ENCODE data around the gene LRP2BP.
"Not testable (repeated sequence)": the region's sequence is repeated elsewhere in the genome, so short reads cannot be mapped to it uniquely, and the experiment has no call there.

Gene LRP2BP

GRCh38 chr4:185339941-185340340 lies 55.8 kb downstream of the LRP2BP start:
- DNase-seq, result no peak
- no peak for TF ChIP-seq POLR2A (IDR thresholded peaks at IDR 0.05; ENCODE audit: low read length)
- no peak for TF ChIP-seq GATA1 (IDR thresholded peaks at IDR 0.05; ENCODE audit: low read depth, low read length)

- DNase-seq, result no peak
- TF ChIP-seq GATA1 (IDR thresholded peaks at IDR 0.05; ENCODE audit: low read depth, low read length) (no peak), POLR2A (IDR thresholded peaks at IDR 0.05; ENCODE audit: low read length) (no peak)
Measured at GRCh38 chr4:185335579-185335978, 60.1 kb downstream of the LRP2BP start.

GRCh38 chr4:185334326-185334725 lies 61.4 kb downstream of the LRP2BP start:
- peak; percentile 49 to 82 for DNase-seq
- no peak for TF ChIP-seq GATA1 (IDR thresholded peaks at IDR 0.05; ENCODE audit: low read depth, low read length)
- no peak for TF ChIP-seq POLR2A (IDR thresholded peaks at IDR 0.05; ENCODE audit: low read length)

DNA sequence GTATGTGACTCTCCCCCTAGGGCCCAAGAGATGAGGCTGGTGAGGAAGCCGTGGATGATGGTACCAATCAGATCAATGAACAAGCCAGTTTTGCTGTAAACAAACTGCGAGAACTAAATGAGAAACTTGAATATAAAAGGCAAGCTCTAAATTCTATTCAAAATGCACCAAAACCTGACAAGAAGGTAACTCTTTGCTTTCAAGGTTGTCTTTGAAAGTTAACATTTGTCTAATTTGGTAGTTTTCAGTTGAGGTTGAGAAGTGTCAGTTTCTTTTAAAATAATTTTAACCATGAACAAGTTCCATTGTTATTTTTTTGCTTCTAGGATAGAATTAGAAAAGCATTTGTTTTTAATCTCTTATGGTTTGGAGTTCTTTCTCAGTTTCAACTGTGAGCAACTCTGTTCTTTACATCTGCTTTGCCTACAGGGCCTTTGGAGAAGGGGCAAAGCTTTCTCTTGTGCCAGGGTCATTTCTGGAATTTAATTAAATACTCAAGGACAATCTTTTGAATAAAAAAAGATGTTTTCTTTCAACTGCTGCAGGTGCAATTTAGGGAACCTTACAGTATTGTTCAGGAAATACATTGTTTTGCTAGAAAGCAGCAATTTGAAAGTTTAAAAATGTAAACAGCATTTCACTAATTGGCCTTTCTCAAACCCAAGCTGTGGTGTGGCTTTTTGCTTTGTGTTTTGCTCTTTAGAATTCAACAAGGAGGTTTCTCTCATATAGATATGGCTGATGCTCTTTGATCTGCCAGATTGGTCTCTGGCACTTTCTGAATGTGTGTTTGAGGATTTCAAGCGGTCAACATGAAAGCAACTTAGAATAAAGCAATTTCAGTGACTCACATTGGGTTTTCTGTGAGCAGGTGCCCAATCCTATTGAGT lies 62.9 kb downstream of the LRP2BP start:
- TF ChIP-seq POLR2A (IDR thresholded peaks at IDR 0.05; ENCODE audit: low read length) (no peak), GATA1 (IDR thresholded peaks at IDR 0.05; ENCODE audit: low read depth, low read length) (no peak)
- no peak for DNase-seq

DNA sequence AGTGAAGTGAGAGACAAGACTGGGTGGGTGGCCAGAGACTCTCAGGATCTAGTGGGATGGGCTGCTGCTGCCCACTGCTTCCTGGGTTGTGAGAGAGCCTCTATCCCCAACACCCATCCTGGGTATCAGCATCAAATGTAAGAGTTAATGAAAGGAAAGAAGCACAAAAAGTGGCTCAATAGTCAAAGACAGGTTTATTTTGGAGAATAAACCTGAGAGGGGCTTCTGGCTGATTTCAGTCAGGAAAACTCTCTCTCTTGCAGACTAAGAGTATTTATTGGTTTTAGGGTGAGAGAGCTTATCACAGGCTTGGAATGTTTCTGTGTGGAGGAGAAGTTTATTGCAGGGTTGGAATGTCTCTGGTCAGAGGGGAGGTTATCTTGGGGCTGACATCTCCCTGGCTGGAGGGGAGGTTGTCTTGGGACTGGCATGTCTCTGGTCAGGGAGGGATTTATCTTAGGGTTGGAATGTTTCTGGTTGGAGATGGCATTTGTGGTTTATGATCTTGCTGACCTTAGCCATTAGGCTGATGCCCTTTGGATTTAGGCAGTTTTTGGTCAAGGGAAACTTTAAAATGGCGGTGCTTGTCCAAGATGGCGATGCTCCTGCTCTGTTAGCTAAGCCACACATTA lies 65.7 kb downstream of the LRP2BP start:
- not testable (repeated sequence) for DNase-seq

GRCh38 chr4:185328586-185328985 lies 67.1 kb downstream of the LRP2BP start:
- TF ChIP-seq GATA1 (IDR thresholded peaks at IDR 0.05; ENCODE audit: low read depth, low read length) (no peak), POLR2A (IDR thresholded peaks at IDR 0.05; ENCODE audit: low read length) (no peak)
- no peak for DNase-seq

- DNase-seq, result peak in 1 of 2 experiments; percentile 14
Measured at GRCh38 chr4:185325721-185326120, 70.0 kb downstream of the LRP2BP start.

GRCh38 chr4:185324361-185324760 lies 71.4 kb downstream of the LRP2BP start:
- DNase-seq, result peak in 1 of 2 experiments; percentile 4

GRCh38 chr4:185323606-185324005 lies 72.1 kb downstream of the LRP2BP start:
- DNase-seq, result no peak
- TF ChIP-seq POLR2A (IDR thresholded peaks at IDR 0.05; ENCODE audit: low read length) (no peak), GATA1 (IDR thresholded peaks at IDR 0.05; ENCODE audit: low read depth, low read length) (no peak)

DNA sequence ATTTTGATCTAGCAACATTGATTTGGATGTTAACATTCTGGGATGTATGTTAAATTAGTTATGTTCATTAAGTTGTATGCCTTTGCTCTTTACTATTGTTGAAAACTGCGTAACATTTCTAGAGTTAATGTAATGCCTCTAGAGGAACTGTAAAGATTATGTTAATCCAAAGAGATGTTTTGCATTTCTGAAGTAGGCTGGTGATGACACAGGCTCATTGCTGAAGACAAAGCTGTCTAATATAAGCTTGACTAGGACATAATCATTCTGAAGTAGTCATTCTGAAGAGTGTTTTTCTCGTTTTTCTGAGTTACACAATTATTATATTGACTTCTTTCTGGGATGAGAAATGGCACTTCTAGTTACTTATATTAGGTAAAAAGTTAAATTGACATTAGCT lies 72.9 kb downstream of the LRP2BP start:
- no peak for DNase-seq
- TF ChIP-seq POLR2A (IDR thresholded peaks at IDR 0.05; ENCODE audit: low read length), result no peak
- no peak for TF ChIP-seq GATA1 (IDR thresholded peaks at IDR 0.05; ENCODE audit: low read depth, low read length)

- TF ChIP-seq GATA1 (IDR thresholded peaks at IDR 0.05; ENCODE audit: low read depth, low read length) (no peak), POLR2A (IDR thresholded peaks at IDR 0.05; ENCODE audit: low read length) (no peak)
- DNase-seq, result peak; percentile 51 to 75
Measured at GRCh38 chr4:185318679-185319078, 77.0 kb downstream of the LRP2BP start.

DNA sequence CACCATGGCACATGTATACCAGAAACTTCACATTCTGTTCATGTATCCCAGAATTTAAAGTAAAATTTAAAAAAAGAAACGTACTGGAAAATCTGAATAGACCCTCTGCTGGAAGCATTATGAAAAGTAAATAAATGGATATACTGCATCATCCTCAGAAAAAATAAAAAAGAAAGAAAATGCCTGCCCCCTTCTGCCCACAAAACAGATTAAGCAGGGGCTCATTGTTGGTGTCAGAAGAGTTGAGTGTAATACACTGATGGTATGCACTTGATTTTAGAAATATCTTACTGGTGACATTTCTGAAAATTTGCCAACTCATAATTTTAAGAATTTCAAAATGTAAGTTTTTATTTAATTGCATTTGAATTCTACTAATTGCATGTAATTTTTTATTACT lies 77.8 kb downstream of the LRP2BP start:
- no peak for TF ChIP-seq GATA1 (IDR thresholded peaks at IDR 0.05; ENCODE audit: low read depth, low read length)
- no peak for TF ChIP-seq POLR2A (IDR thresholded peaks at IDR 0.05; ENCODE audit: low read length)

GRCh38 chr4:185317462-185317861 lies 78.3 kb downstream of the LRP2BP start:
- not testable (repeated sequence) for DNase-seq

More for the DNA sequence above, 77.8 kb downstream of the LRP2BP start:
- peak in 1 of 2 experiments; percentile 20 for DNase-seq

Measured in erythroblast (primary cell).